Measurements from ENCODE around the gene FAF1.

- TF ChIP-seq CTCF (tag by site-specific recombination; IDR thresholded peaks at IDR 0.05): no peak
- no peak for TF ChIP-seq ZSCAN18 (tag by site-specific recombination; IDR thresholded peaks at IDR 0.05)
- TF ChIP-seq ZBTB11 (tag by site-specific recombination; conservative IDR thresholded peaks at IDR 0.05; ENCODE audit: low read depth): no peak
- no peak for TF ChIP-seq ZNF274 (IDR thresholded peaks at IDR 0.05; ENCODE audit: low read length)
- no peak for TF ChIP-seq ZNF274 (tag by site-specific recombination; IDR thresholded peaks at IDR 0.05; ENCODE audit: borderline replicate concordance)
- TF ChIP-seq REST (tag by site-specific recombination; IDR thresholded peaks at IDR 0.05): no peak
- TF ChIP-seq ZNF518A (tag by site-specific recombination; conservative IDR thresholded peaks at IDR 0.05; ENCODE audit: low read depth): no peak
- TF ChIP-seq TCF7L2 (IDR thresholded peaks at IDR 0.05; ENCODE audit: borderline replicate concordance, low read depth, low read length): no peak
- TF ChIP-seq TRIM28 (IDR thresholded peaks at IDR 0.05; ENCODE audit: borderline replicate concordance, low read length): no peak
- TF ChIP-seq ZNF37A (tag by site-specific recombination; IDR thresholded peaks at IDR 0.05): no peak
- no peak for TF ChIP-seq ZNF221 (tag by site-specific recombination; IDR thresholded peaks at IDR 0.05; ENCODE audit: borderline replicate concordance)
- TF ChIP-seq ZNF24 (tag by site-specific recombination; IDR thresholded peaks at IDR 0.05): no peak
- TF ChIP-seq ZNF626 (tag by site-specific recombination; IDR thresholded peaks at IDR 0.05): no peak
Measured at GRCh38 chr1:50417946-50418599, 542.0 kb downstream of the FAF1 start.

Measured in HEK293 (cell line).